Dedifferentiated amniotic fluid mesenchymal stem cell (primary cell): ENCODE measurements around the gene RIN2.
"Not testable (repeated sequence)": the region's sequence is repeated elsewhere in the genome, so short reads cannot be mapped to it uniquely, and the experiment has no call there.

Experiments used
- DNase-seq: peaks from one replicate; pipeline ENCODE4 v3.0.0-alpha.2; 2016; ENCODE audit errors: extremely low spot score

The RIN2 gene

GRCh38 chr20:19737025-19737424 is 21.0 kb upstream of the RIN2 start:
- DNase-seq, result no peak

GRCh38 chr20:19738951-19739350 is 19.1 kb upstream of the RIN2 start:
- no peak for DNase-seq

- DNase-seq, result no peak
Measured at GRCh38 chr20:19739351-19739750, 18.7 kb upstream of the RIN2 start.

- DNase-seq, result no peak
Measured at GRCh38 chr20:19740512-19740911, 17.5 kb upstream of the RIN2 start.

GRCh38 chr20:19741924-19742323 is 16.1 kb upstream of the RIN2 start:
- DNase-seq, result peak; percentile 59

- DNase-seq, result no peak
Measured at GRCh38 chr20:19742974-19743639, 15.0 kb upstream of the RIN2 start.

- no peak for DNase-seq
Measured at GRCh38 chr20:19743640-19743995, 14.4 kb upstream of the RIN2 start.

GRCh38 chr20:19745106-19745505 is 13.0 kb upstream of the RIN2 start:
- no peak for DNase-seq

- DNase-seq, result no peak
Measured at GRCh38 chr20:19745584-19745983, 12.5 kb upstream of the RIN2 start.

GRCh38 chr20:19746396-19746795 is 11.7 kb upstream of the RIN2 start:
- no peak for DNase-seq

- no peak for DNase-seq
Measured at GRCh38 chr20:19747903-19748302, 10.2 kb upstream of the RIN2 start.

- no peak for DNase-seq
Measured at GRCh38 chr20:19748681-19749080, 9.4 kb upstream of the RIN2 start.

GRCh38 chr20:19749618-19750071 is 8.4 kb upstream of the RIN2 start:
- no peak for DNase-seq

GRCh38 chr20:19750101-19750606 is 7.9 kb upstream of the RIN2 start:
- DNase-seq, result no peak

GRCh38 chr20:19750907-19751636 is 7.0 kb upstream of the RIN2 start:
- DNase-seq, result no peak

- not testable (repeated sequence) for DNase-seq
Measured at GRCh38 chr20:19754201-19754600, 3.9 kb upstream of the RIN2 start.

- no peak for DNase-seq
Measured at GRCh38 chr20:19756761-19757486, 1.1 kb upstream of the RIN2 start.

GRCh38 chr20:19757487-19758132 is 448 bp upstream of the RIN2 start:
- DNase-seq, result peak; percentile 63

- DNase-seq, result no peak
Measured at GRCh38 chr20:19758501-19759331, 658 bp downstream of the RIN2 start.

- no peak for DNase-seq
Measured at GRCh38 chr20:19760371-19760721, 2.3 kb downstream of the RIN2 start.

GRCh38 chr20:19761326-19761725 is 3.3 kb downstream of the RIN2 start:
- no peak for DNase-seq
